H7 (cell line): ENCODE results near the gene PTPRD. TPM values are rescaled to one million over a fixed set of nuclear protein-coding genes. Genes with fewer than 3 reads are reported as not detected.

Experiments used
- DNase-seq: peaks from one replicate; pipeline ENCODE4 v3.0.0; 2012
- H3K27me3 ChIP-seq: 2 replicates; pipeline ENCODE4 v1.6.0; 2011; ENCODE audit warnings: mild to moderate bottlenecking, low read length; ENCODE audit not compliant: control insufficient read depth, insufficient read depth
- H3K36me3 ChIP-seq: replicated peaks from 2 replicates; pipeline ENCODE4 v1.5.1; 2011; ENCODE audit warnings: low read length; ENCODE audit not compliant: control insufficient read depth, insufficient read depth
- H3K4me3 ChIP-seq: 2 replicates; pipeline ENCODE4 v1.5.1; 2011; ENCODE audit warnings: low read depth, mild to moderate bottlenecking, control low read depth, low read length, moderate library complexity; ENCODE audit not compliant: insufficient read depth
- total RNA-seq: library from RNA; depleted of rRNA; stranded (reverse); fragments of >200 nt; shearing (Covaris generic); gene quantifications from 2 replicates; pipeline ENCODE4 v1.2.3, GENCODE V29; 2014

The PTPRD gene
- total RNA-seq, 1 experiment from 2014 or later = 21.5 TPM

DNA sequence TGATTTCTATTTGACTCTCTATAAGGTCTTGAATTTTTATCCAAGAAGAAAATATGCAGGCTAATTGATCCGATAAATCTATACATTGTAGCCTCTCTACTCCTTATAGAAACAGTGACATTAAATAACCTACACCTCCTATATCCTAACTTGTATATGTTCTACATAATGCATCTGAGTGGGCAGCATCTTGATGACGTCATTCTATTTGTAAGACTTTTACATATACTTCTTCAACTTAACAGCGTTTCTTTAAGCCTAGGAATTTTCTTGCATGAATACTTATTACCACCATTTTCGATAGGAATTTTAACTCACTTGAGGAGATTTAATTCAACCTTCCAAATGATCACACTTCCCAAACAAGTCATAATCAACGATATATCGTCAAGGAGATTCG lies 869.0 kb downstream of the PTPRD start:
- no peak overlapping the region for H3K4me3 ChIP-seq
- DNase-seq = no peak
- H3K36me3 ChIP-seq = no peaks in the 10 kb centered on the region
- H3K27me3 ChIP-seq = no peaks in the 10 kb centered on the region

DNA sequence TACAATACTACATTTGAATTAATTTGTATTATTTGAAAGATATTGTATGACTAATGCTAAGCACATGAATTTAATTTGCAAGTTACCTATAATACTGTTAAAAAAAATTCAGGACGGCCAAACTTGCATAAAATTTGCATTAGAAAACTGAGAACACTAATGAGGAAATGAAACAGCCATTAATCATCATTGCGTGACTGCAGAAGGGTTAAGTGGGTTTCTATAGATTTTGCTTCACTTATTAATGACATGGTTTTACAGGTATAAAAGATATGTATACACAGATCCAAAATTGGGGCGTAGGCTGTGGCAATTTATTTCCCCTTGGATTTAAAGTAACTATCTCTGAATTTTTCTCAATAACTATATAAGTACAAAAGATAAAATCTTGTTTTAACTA lies 882.6 kb downstream of the PTPRD start:
- Histone ChIP-seq H3K27me3 (no peaks in the 10 kb centered on the region), H3K4me3 (no peak overlapping the region), H3K36me3 (no peaks in the 10 kb centered on the region)
- no peak for DNase-seq

DNA sequence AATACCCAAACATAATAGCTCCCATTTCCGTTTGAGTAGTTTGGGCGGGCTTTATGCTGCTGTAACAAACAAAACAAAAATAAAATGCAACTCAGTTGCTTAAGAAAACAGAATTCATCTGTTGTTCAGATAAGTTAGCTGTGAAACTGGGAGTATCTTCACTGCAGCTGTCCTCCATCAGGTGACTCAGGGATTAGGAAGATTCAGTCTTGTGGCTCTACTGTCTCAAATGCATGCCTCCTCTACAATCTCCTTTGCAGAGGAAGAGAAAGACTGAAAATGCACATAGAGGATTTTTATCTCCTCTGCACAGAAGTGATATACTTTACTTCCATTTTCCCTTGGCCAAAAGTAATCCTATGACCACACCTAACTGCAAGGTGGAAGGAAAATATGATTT lies 883.7 kb downstream of the PTPRD start:
- H3K27me3 ChIP-seq = no peaks in the 10 kb centered on the region
- no peaks in the 10 kb centered on the region for H3K36me3 ChIP-seq
- H3K4me3 ChIP-seq = no peak overlapping the region
- DNase-seq = peak; percentile 1

DNA sequence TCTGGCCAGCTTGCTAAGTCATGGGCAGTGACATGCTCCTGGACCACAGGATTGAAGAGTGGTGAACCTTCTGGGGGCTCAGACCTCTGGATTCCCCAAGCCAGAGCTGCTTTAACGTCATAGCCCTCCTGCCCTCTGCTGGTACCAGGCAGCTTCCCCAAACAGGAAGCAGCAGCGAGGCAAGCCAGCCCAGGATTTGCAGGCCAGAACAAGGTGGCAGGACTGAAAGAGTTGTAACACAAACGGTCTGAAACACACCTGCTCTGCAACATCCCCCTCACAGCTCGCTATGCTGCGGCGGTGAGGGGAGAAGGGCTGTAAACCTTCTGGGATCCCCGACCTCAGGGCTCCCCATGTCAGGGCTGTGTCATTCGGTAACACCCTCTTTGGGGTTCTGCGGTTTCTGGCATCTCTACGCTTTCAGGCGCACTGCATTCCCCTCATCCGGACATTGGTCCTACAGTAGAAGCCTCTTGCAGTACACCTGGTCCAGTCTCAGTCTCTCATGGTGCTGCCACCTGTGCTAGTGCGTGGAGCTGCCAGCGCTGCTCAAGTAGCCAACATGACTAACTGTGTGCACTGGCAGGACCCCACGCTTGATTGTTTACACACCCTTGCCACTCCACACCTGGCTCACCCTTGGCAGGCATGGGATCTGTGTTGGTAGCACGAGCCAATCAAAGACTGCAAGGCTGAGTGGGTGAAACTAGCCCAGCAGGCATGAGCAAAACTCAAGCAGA lies 893.3 kb downstream of the PTPRD start:
- no peak overlapping the region for H3K4me3 ChIP-seq
- DNase-seq = no peak

DNA sequence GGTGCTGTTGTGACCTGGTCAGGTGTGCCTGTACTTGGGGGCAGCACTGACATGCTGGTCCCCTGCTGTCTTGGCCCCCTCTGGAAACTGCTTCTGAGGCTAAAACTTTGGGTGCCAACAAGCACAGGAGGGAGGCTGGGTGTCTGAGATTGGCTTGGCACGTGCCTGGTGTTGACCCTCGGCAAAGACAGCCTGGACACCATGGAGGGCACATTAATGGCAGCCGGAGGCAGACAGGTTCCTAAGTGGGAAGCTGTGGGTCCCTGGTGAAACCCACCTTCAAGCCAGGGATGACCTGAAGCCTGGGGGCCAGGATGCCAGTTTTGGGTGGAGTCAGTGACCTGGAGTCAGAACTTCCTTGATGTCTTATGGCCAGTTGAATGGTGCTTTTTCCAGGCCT lies 894.1 kb downstream of the PTPRD start:
- Histone ChIP-seq H3K4me3 (no peak overlapping the region), H3K36me3 (no peaks in the 10 kb centered on the region), H3K27me3 (no peaks in the 10 kb centered on the region)
- no peak for DNase-seq

More for the DNA sequence above, 893.3 kb downstream of the PTPRD start:
- Histone ChIP-seq H3K36me3 (no peaks in the 10 kb centered on the region), H3K27me3 (no peaks in the 10 kb centered on the region)

DNA sequence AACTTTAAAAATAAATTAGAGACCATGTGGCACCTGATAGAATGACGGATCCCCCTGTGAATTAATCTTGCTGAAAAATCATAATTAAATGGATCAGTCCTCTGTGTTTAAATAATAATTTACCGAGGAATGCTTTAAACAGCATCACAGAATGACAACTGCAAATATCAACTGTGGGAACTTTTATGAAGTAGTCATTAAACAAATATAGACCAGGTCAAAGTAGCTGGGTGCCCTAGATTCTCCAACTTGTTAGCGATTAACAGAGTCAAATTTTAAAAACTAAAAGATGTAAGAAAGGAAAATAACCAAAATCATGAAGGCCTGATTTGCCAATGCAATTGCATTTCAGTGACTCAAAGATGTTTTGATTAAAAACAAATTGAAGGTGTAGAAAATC lies 933.4 kb downstream of the PTPRD start:
- no peak for DNase-seq
- Histone ChIP-seq H3K27me3 (no peaks in the 10 kb centered on the region), H3K4me3 (no peak overlapping the region), H3K36me3 (no peaks in the 10 kb centered on the region)

DNA sequence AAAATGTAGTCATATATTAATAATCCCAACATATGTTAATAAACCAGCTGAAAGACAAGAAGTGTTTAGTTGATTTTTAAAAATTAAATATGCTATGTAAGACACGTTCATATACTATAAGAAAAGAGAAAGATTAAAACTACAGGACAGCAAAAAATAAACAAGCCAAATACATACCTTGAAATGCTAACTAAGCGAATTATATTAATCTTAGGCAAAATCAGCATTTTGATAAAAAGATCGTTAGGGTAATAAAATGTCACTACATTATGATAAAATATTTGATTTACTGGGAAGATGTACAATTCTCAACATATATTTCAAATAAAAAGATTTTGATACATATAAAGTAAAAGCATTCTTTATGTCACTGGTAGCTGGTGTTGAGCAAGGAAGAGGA lies 938.3 kb downstream of the PTPRD start:
- Histone ChIP-seq H3K27me3 (no peaks in the 10 kb centered on the region), H3K4me3 (no peak overlapping the region), H3K36me3 (no peaks in the 10 kb centered on the region)
- no peak for DNase-seq

DNA sequence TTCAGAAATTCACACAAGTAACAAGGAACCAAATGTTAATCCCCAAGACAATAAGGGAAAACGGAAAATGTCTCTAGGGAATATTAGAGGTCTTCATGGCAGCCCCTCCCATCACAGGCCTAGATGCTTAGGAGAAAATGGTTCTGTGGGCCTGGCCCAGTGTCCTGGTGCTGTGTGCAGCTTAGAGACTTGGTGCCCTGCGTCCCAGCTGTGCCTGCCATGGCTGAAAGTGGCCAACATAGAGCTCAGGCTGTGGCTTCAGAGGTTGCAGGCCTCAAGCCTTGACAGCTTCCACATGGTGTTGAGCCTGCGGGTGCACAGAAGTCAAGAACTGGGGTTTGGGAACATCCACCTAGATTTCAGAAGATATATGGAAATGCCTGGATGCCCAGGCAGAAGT lies 942.3 kb downstream of the PTPRD start:
- Histone ChIP-seq H3K36me3 (no peaks in the 10 kb centered on the region), H3K27me3 (no peaks in the 10 kb centered on the region), H3K4me3 (no peak overlapping the region)
- no peak for DNase-seq

DNA sequence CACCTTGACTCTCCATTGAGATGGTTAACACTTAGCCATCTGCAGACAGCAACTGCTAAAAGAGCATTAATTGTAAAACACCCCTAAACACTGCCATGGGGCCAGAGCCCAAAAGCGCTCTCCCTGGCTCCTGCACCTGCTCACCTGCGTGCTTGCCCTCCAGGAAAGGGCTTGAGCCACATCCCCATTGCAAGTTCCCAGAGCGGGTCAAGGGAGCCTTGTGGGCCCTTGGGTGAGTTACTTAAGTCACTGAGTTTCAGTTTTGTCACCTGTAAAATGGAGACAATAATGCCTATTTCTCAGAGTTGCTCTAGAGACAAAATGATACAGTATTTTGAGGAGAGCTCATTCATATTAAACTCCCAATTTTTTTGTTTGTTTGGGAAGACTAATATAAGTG lies 967.8 kb downstream of the PTPRD start:
- no peak for DNase-seq
- Histone ChIP-seq H3K4me3 (no peak overlapping the region), H3K36me3 (no peaks in the 10 kb centered on the region), H3K27me3 (no peaks in the 10 kb centered on the region)

DNA sequence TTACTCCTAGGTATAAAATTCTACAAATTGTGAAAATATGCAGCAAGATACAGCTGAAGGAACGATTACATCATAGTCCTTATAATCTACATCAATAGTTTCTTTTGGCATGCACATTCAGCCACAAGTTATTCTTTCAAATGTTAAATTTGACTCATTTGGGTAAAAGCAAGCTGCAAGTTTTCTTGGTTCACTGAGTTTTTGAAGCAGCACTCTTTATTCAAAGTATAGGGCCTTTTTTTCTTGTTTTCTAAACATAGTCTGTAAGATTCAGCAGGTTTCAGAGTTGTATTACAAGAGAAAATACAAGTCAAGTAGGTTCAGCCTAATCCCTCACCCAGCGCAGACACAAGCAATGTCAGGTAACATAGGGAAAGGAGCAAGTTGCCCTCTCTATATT lies 981.5 kb downstream of the PTPRD start:
- no peaks in the 10 kb centered on the region for H3K36me3 ChIP-seq
- DNase-seq = no peak
- H3K27me3 ChIP-seq = no peaks in the 10 kb centered on the region
- no peak overlapping the region for H3K4me3 ChIP-seq

DNA sequence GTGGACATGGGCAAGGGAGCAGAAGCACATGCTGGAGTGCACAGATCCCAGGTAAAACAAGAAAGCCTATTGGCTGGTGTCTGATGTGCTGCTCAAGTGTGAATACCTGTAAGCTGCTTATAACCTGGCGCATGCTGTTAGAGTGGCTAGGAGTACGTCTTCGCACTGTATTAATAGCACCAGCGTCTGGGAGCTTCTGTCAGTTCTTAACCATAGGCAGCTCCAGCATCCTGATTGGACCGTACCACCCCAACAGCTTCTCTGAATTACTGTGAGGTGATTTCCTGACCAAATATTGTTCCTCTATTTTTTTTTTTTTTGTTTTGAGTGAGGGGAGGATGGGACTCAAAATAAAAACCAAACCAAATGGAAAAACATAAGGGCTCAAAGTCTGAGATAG lies 987.6 kb downstream of the PTPRD start:
- no peak overlapping the region for H3K4me3 ChIP-seq
- H3K27me3 ChIP-seq = no peaks in the 10 kb centered on the region
- no peak for DNase-seq
- H3K36me3 ChIP-seq = no peaks in the 10 kb centered on the region

DNA sequence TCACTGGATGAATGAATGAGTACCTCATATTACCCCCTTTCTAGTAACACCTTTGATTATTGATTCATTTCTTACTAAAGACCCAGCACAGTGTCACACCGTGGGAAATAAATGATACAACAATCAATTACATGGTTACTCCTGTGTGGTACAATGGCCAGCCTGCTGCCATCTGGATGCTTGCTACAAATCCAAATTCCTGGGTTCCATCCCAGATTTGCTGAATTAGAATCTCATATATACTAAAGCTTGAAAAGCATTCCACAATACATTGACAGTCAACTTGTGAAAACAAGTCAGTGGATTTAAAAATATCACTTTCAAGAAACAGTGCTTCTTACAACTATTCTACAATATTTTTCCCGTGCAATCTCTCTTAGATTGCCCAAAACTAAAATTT lies 989.3 kb downstream of the PTPRD start:
- Histone ChIP-seq H3K4me3 (no peak overlapping the region), H3K27me3 (no peaks in the 10 kb centered on the region), H3K36me3 (no peaks in the 10 kb centered on the region)
- no peak for DNase-seq

DNA sequence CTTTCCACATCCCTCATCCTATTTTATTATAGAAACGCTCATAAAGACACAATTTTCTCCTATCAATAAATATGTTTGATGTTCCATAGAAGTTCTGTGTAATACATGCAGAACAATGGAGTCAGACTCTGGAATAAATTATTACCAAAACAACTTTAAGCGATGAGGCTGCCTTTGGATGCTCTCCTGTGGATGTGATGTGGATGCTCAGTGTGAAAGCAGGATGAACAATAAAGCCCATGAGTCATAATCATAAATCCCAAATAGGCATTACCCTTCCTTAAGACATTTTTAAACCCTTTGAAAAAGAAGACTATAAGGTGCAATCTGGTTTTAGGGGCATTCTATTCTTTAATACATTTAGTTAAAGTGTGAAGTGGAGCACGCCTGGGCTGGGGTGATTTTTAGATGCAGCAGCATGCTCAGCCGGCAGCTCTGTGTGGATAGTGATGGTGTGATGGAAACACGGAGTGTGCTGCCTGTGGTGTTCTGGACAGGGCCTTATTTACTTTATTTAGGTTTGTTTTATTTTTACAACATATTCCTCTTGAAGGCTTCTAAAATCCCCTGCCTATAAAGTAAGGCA lies 991.4 kb downstream of the PTPRD start:
- no peaks in the 10 kb centered on the region for H3K36me3 ChIP-seq
- no peak overlapping the region for H3K4me3 ChIP-seq
- H3K27me3 ChIP-seq = no peaks in the 10 kb centered on the region
- DNase-seq = no peak

DNA sequence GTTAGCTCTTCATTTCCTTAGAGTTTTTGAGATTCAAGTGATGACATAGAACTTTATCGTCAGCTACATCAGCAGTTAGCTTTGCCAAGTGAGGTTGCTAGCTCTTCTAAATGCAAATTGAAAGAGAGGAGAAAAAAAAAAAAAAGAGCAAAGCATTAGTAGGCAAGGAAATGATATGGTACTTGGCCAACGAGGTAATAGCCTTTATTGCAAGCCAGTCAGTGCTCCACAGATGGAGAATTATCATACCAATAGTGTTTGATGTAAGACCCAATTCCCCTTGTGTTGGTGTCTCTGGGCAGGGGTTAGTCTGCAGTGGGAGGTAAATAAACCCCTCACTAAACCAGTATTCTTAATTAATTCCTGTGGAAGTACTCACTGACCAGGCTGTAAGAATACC lies 992.1 kb downstream of the PTPRD start:
- H3K36me3 ChIP-seq = no peaks in the 10 kb centered on the region
- DNase-seq = no peak
- H3K4me3 ChIP-seq = no peak overlapping the region
- H3K27me3 ChIP-seq = no peaks in the 10 kb centered on the region

DNA sequence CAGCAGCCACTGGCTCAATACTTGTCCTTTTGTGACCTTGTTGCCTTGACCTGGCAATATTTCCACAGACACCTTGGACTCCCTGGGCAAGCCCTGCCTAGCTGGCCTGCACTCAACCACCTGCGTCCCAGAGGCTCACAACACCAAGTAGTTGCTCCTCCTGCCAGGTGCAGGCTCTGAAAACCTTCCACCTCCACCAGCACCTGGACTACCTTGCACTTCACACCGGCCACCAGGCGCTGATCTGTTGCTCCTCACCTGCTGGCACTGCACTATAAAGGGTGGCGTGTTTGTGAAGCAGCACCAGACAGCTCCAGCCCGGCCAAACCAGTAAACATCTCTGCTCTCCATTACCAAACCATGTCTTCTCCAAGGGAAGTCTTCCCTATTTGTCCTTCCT lies 997.7 kb downstream of the PTPRD start:
- Histone ChIP-seq H3K4me3 (no peak overlapping the region), H3K27me3 (no peaks in the 10 kb centered on the region), H3K36me3 (no peaks in the 10 kb centered on the region)
- no peak for DNase-seq

DNA sequence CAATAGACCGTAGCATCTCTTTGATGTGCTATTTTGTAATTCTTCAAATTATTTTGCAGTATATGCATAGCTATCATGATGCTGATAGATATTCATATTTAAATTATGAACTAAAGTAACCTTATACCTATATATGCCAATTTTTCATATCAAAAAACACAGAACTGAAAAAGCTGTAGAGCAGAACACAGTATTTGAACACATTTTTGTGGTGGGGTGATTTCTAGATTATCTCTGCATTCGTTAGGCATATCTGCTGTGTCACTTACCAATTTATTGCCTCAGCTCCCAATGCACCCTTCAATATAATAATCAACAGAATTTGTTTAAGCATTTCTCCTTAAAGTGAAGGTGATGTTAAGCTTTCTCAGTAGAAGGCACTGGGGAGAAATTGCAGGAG lies 998.2 kb downstream of the PTPRD start:
- no peak for DNase-seq

More for the DNA sequence above, 998.2 kb downstream of the PTPRD start:
- no peak overlapping the region for H3K4me3 ChIP-seq
- H3K27me3 ChIP-seq = no peaks in the 10 kb centered on the region
- H3K36me3 ChIP-seq = no peaks in the 10 kb centered on the region
